ENCODE measurements around the gene AQP4. TPM values are rescaled to one million over a fixed set of nuclear protein-coding genes. Genes with fewer than 3 reads are reported as not detected.

Gene AQP4, protein sequence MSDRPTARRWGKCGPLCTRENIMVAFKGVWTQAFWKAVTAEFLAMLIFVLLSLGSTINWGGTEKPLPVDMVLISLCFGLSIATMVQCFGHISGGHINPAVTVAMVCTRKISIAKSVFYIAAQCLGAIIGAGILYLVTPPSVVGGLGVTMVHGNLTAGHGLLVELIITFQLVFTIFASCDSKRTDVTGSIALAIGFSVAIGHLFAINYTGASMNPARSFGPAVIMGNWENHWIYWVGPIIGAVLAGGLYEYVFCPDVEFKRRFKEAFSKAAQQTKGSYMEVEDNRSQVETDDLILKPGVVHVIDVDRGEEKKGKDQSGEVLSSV
- total RNA-seq = 18.9 TPM
- long read RNA-seq, full-length matches to known transcripts = 16 of 21 reads
- long read RNA-seq, partial matches to known transcripts = 4 of 21 reads
- long read RNA-seq, other reads (novel, unspliced or antisense) = 1 of 21 reads

DNA sequence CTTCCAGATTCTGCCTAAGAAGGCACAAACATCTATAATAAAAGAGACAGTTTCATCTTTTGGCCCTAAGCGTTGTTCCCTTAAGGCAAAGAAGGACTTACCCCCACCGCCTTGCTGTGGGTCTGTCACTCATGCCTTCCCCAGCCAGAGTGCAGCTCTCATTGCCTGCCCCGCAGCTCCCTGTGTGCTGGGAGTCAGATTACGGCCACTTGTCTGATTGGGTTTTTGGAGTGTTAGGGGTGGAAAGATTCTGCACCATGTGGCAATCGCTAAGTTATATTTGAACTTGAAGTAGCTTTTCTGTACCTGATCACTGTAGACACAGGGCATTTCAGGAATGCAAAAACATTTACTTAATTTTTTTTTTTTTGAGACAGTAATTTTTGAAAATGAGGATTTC lies at the start of gene AQP4:
TSS of gene AQP4 (minus strand) at position 151 of the 400 bp plus-strand sequence. CDS start at position 133, 18 bp downstream.
- intact Hi-C loops (cut with DNase I) = loop anchor here (10.0 kb wide), 1 partner anchor 99 kb away; no protein-coding TSS in a partner anchor
- ATAC-seq (ENCODE audit: poor library complexity) = peak; percentile 84
- peak; percentile 58 for DNase-seq

DNA sequence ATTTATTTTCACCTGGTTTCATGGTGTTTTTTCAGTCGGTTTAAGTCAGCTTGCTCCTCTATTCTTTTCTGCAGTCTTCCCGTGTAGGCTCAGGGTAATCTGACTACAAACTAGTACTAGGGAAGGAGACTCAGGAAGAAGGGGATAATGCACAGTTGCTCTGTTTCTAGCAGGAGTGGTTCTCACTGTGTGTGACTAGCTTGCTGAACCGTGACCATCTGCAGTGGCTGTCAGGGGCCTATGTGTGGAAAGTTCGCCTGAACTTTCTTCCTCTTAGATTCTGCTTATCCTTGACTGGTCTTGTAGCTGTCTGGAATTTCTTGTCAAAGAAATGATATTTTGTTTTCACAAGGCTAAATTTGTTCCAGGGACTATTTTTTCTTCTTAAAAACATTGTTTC lies 46.3 kb upstream of the AQP4 start:
- intact Hi-C loops (cut with DNase I) = no loop called here
- no peak for DNase-seq
- no peak for ATAC-seq (ENCODE audit: poor library complexity)

DNA sequence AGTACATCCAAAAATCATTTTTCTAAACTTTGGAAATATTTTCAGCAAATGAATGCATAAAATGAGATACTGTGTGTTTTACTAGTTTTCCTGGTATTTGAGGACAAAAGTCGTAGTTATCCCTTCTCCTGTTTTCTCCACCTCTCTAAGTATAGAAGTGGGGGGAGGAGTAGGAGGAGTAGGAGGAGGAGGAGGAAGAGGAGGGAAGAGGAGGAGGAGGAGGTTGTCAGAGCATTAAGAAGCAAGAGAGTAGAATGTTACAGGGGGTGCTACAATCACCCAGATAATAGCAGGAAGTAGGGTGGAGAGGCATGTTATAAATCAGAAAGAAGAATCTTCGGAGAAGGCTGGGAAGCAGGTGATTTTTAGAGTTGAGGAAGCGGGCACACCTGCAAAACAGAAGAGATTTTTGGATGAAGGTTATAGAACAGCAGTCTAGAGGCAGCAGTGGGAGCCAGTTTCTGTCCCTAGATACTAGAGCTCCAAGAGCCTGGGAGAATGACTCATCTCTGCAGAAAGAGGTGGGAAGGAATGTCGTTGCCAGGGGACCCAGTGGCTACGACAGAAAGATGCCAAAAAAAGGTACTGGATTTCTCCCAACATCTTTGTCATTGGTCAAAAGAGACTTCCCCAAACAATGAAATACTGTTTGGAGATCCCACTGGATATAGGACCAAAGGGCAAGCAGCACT lies 44.2 kb upstream of the AQP4 start:
- DNase-seq (no peak), ATAC-seq (ENCODE audit: poor library complexity) (peak; percentile 52)
- intact Hi-C loops (cut with DNase I) = no loop called here

DNA sequence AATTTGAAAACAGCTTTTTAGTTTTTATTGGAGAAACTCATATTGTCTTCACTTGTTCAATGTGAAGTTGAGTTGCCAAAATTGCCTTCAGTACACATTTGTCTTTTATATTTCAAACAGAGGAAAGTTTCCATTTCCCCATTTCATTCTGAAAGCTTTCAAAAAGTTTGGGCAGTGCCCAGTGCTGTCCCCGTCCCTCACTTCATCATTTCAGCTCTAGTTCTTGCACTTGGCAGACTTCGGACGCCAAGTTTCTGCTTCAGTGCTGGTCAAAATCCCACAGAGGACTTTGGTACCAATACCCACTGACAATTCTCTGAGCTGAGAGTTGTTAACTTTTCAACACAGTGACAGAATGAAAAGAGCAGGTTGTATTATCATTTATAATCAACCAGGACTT lies 43.4 kb upstream of the AQP4 start:
- DNase-seq = no peak
- ATAC-seq (ENCODE audit: poor library complexity) = no peak
- intact Hi-C loops (cut with DNase I) = no loop called here

DNA sequence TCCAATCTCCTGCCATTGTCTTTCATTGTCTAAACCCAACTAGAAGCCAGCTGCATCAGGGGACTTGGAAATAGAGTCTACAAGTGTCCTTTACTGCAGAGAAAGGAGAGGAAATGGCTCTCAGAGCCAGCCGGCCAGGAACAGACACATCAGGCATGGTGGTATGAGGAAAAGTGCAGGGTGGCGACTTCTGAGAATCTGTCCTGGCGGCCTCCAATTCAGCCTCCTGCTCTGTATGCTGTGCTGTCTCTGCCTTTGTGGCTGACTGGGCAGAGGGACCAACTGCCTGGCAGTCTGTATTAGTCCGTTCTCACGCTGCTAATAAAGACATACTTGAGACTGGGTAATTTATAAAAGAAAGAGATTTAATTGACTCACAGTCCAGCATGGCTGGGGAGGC lies 36.8 kb upstream of the AQP4 start:
- no peak for DNase-seq
- intact Hi-C loops (cut with DNase I) = no loop called here
- no peak for ATAC-seq (ENCODE audit: poor library complexity)

DNA sequence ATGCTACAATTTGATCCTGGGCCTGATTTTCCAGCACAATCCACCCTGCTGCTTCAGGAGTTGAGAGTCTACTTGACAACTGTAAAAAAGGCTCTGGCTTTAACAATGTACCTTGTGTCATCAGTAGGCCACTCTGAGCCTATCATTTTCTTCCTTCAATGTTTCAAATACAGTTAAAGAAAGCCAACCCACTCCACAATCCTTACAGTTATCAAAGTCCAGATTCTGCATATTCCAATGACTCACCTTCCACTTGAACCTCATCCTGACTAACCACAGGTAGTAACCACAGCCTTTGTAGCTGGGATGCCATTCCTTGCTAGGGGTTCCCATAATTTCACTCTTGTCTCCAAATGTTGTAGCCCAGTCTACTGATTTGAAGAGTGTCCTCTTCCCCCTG lies 35.5 kb upstream of the AQP4 start:
- DNase-seq (no peak), ATAC-seq (ENCODE audit: poor library complexity) (no peak)
- intact Hi-C loops (cut with DNase I) = no loop called here

DNA sequence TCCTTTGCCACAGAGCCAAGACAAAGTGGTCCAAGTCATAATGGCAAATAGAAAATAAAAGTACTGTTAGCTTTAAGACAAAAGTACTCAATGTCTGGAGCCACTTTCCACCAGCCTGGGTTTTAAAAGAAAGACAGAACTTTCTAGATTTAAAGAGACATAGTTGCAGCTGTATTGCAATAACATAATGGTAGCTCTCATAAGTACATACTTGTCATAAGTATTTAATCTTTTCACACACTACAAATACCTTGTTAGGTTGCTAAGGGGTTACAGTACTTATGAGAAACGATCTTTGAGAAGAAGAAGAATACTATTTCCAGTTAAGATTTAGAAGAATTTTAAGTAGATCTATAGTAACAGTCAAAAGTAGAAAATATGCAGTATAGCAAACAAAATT lies 28.9 kb upstream of the AQP4 start:
- ATAC-seq (ENCODE audit: poor library complexity) (no peak), DNase-seq (no peak)
- intact Hi-C loops (cut with DNase I) = no loop called here

DNA sequence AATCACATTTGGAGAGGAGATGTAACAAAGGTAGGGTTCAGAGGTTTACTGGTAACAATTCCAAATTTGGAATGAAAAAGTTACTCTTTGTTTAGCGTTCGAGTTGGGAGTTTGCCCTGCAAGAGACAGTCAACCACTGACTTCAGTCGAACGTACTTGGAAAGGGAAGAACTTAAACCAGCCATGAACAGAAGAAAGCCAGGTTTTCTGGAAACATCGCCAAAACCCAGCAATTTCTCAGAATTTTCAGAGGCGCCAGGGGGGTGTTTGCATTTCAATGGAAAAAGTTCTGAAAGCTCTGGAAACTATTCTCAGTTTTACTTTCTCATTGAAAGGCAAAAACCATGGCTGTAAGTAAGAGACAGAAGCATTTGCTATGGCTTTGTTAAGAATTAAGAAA lies 28.5 kb upstream of the AQP4 start:
- intact Hi-C loops (cut with DNase I) = no loop called here
- ATAC-seq (ENCODE audit: poor library complexity) (no peak), DNase-seq (no peak)

DNA sequence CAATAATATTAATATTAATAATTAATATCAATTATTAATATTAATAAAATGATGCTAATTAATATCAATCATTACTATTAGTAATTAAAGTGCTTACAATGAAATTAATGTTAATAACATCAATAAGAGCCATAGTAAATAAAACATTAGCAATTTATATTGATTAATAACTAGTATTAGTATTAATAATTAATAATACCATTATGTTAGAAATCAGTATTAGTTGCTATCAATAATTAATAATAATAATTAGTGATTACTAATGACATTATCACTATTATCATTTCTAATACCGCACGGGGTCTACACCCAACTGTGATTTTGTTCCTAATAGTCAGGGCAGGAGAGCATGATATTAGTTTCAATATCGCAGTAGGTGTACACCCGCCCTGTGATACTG lies 22.8 kb upstream of the AQP4 start:
- intact Hi-C loops (cut with DNase I) = no loop called here
- ATAC-seq (ENCODE audit: poor library complexity) (no peak), DNase-seq (no peak)

DNA sequence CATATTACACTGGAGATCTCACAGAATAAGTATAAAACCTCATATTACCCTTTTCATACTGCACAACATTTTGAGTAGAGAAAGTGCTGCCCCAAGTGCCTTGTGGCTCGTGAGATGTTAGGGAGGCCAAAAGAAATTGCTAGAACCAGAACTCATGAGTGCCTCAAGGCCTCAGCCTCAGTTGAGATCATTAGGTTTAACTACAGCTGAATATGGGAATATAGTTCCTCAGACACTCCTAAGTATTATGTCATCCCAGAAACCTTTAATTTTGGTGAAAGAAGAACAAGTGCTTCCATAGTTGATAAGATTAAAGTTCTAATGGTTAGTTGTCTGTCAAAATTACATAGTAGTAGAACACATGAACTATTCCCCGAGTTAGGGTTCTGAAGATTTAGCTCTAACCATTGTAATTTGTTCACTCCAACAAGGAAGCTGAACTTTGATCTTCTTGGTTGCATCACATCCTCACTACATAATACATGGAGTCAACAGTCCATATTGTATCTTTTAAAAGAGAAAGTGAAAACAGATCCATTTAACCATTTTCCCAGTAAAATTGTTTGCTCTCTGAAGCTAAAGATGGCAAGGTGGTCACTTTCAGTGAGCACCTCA lies 9.6 kb upstream of the AQP4 start:
- intact Hi-C loops (cut with DNase I) = no loop called here
- no peak for ATAC-seq (ENCODE audit: poor library complexity)
- no peak for DNase-seq

DNA sequence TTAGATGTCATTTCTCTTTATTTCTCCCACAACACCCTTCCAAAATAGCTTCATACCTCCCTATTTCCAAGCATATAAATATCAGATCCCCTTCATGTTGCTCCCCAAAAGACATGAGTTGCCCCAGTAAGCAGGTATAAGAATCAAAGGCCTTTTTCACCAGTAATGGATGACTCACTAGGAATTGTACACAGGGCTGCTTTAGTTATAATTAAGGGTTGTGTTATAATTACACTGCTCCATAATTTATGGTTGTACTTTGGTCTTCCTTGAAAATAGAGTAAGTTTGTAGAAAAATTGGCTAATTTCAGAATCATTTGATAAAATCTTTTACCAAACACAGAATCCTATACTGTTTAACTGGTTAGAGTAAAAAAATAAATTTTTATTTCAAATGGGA lies 8.8 kb upstream of the AQP4 start:
- DNase-seq (no peak), ATAC-seq (ENCODE audit: poor library complexity) (no peak)
- intact Hi-C loops (cut with DNase I) = no loop called here

DNA sequence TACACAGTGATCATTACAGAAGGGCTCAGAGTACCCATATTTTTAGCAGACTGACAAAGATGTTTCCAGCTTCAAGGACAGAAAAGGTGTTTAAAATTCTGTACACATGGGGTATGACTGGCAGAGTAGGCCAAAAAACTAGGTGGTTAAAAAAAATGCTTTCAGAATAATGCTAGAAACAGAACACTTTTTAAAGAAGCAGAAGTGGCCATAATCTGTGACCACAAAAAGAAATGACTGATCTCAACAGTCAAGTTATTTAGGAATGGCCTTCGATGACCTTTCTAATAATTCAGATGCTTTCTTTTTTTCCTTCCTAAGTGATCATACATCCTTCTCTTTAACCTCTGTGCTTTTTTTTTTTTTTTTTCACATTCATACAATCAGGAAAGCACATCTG lies 4.1 kb upstream of the AQP4 start:
- intact Hi-C loops (cut with DNase I) = loop anchor here (10.0 kb wide), 1 partner anchor 95 kb away; no protein-coding TSS in a partner anchor
- DNase-seq (no peak), ATAC-seq (ENCODE audit: poor library complexity) (no peak)

DNA sequence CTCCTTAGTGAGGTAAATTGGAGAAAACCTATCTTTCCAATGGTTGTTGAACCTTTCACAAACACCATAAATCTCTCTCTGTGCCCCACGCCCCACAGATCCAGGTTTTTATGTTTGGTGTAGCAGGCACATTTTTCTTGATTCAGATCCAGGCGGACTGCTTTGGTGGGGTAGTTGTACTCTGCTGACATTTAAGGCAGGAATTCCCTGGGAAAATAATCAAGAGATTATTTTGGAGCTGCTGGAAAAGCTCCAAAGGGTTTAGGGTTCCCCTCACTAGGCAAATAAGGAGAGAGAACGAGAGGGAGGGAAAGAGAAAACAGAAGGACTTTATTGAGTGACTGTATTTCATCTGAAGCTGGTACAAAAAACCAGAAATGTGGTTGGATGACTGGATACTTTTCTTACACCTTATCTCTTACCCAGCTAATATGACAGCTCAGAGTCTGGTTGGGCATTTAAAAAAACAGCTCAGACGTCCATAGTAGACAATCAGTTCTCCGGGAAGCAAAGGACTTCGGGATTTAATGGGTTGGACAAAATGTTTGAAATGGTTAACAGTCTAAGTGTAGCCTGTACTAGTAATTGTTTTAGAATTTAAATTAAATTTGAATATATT lies 3.6 kb upstream of the AQP4 start:
- intact Hi-C loops (cut with DNase I) = loop anchor here (10.0 kb wide), 1 partner anchor 96 kb away; no protein-coding TSS in a partner anchor
- no peak for ATAC-seq (ENCODE audit: poor library complexity)
- no peak for DNase-seq

DNA sequence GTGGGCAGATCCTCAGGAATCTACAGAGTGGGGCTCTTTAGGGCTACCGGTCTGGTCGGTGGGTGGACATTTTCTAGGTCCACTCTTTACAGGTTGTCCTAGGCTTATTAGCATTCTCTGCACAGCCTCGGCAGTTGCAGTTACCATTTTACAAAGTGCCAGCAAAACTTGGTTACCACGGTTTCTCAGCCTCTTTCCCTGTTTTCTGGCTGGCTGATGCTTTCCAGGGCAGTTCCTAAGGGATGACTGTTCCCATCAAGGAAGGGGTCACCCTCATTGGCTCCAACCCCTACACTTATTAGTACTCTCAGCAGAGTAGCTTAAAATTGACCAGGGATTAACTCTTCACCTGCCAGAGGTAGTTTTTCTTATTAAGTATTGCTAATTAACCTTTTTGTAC lies 2.0 kb upstream of the AQP4 start:
- ATAC-seq (ENCODE audit: poor library complexity) = no peak
- DNase-seq = no peak
- intact Hi-C loops (cut with DNase I) = loop anchor here (10.0 kb wide), 1 partner anchor 97 kb away; no protein-coding TSS in a partner anchor

DNA sequence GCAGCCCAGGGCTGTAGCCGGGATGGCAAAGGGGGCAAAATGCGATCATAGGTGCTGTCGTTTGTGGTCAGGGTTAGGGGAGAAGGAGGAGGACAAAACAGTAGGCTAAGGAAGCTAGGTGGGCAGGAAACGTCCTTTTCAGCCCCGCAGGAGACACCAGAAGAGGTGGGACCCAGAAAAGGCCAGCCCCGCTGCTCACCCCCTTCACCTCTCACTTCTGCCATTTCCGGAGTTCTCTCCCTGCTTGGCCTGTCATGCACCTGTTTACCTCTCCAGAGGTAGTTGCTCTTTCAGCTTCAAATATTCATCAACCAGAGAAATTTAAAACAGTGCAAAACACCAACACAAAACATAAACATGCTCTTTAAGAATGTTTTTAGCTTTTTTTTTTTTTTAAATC lies 849 bp downstream of the AQP4 start:
- DNase-seq (no peak), ATAC-seq (ENCODE audit: poor library complexity) (no peak)
- intact Hi-C loops (cut with DNase I) = loop anchor here (10.0 kb wide), 1 partner anchor 100 kb away; no protein-coding TSS in a partner anchor

DNA sequence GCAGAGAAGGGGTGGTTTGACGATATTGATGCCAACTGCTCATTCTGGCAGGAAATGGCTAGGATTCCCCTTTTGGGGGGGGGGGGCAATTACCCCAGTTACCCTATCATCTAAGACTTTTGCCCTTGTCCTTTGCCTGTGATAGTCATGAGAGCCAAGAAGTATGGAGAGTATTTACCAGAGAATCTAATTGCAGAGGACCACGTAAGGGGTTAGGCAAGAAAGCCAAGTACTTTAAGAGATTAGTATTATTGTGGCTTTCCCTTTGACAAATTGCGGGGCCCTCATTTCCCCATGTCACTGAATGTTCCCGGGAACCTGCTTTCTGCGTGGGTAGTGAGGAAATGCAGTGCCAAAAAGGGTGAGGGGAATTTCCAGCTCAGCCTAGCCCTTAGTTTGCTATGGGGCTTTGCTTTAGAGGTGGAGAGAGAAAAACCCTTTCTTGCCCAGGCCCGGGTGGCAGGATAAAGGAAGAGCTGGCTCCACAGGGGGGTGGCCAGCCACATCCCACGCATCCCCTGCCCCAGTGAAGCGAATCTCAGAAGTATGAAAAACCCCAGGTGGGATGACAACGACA lies 1.5 kb downstream of the AQP4 start:
- intact Hi-C loops (cut with DNase I) = loop anchor here (10.0 kb wide), 1 partner anchor 101 kb away; no protein-coding TSS in a partner anchor
- DNase-seq = no peak
- peak; percentile 5 for ATAC-seq (ENCODE audit: poor library complexity)

DNA sequence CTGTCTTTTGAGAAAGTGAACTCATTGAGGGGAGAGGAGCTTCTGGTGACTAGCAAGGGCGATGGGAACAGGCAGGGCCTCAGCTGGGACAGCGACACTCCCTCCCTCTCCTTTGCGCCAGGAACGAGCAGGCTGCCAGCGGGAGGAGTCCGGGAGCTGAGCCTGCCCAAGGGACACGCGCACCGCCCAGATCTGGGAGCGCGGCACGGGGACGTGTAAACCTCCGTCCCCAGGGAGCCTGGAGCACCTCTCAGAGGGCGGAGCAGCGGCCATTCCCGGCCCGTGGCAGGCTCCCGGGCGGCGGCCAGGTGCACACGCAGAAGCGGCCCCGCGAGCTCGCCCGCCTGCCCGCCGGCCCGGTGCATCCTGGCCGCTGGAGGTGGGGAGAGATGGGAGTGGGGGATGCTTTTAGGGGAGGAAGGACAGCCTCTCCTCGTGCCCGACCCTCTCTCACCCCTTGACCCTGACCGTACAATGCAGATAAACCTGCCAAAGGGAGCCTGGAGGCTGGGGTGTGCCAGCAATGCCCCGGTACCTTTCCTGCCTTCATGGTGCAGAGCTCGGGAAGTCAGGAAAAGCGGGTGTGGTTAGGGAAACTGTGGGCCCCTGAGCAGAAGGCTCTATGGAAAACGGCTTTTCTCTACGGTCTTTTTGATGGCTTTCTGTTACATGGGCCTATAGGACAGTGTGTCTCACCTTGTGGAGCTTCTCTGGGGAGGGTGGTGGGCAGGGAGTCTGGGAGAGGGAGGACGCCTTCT lies 2.2 kb downstream of the AQP4 start:
- intact Hi-C loops (cut with DNase I) = loop anchor here (10.0 kb wide), 1 partner anchor 102 kb away; no protein-coding TSS in a partner anchor
- ATAC-seq (ENCODE audit: poor library complexity) = peak; percentile 95

DNA sequence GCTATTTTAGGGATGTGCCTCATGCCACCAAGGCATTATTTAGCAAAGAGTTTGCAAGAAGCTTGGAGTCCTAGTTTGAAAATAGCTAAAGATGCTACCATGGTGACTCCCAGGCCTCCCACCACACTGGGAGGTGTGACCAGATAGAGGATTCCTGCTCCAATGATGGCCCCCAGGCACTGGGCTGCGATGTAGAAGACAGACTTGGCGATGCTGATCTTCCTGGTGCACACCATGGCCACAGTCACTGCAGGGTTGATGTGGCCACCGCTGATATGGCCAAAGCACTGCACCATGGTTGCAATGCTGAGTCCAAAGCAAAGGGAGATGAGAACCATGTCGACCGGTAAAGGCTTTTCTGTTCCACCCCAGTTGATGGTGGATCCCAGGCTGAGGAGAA lies 3.4 kb downstream of the AQP4 start:
- intact Hi-C loops (cut with DNase I) = loop anchor here (10.0 kb wide), 1 partner anchor 103 kb away; no protein-coding TSS in a partner anchor
- no peak for ATAC-seq (ENCODE audit: poor library complexity)
- DNase-seq = no peak

More for the DNA sequence above, 2.2 kb downstream of the AQP4 start:
- peak; percentile 88 for DNase-seq
